Activated CD4-positive, alpha-beta T cell treated with anti-CD3 and anti-CD28 coated beads for 36 hours (primary cell): ENCODE measurements around the gene DDOST. TPM values are rescaled to one million over a fixed set of nuclear protein-coding genes. Genes with fewer than 3 reads are reported as not detected.
"Not testable (repeated sequence)": the region's sequence is repeated elsewhere in the genome, so short reads cannot be mapped to it uniquely, and the experiment has no call there.

ENCODE experiments used
- ATAC-seq: fragments of 200-7000 bp; cut with Tn5 transposase; one replicate; pipeline ENCODE4 v1.10.0; 2021; ENCODE audit warnings: mild to moderate bottlenecking, moderate library complexity
- CTCF ChIA-PET: fragments of 350-600 bp; sonication (Branson Sonifier 250); formaldehyde crosslinking; loops from one replicate; lab custom pipeline; 2021; ENCODE audit warnings: antibody characterized with exemption; lab: Charles Lee
- POLR2A ChIA-PET: fragments of 350-600 bp; sonication (Branson Sonifier 250); formaldehyde crosslinking; loops from one replicate; lab custom pipeline; 2021; ENCODE audit warnings: antibody characterized with exemption, inconsistent platforms; lab: Charles Lee
- DNase-seq: peaks from one replicate; pipeline ENCODE4 v3.0.0-alpha.2; 2020
- H3K27ac Mint-ChIP-seq: one replicate; pipeline ENCODE4 v1.8.0; 2021; ENCODE audit warnings: mixed read lengths
- H3K27me3 Mint-ChIP-seq: one replicate; pipeline ENCODE4 v1.8.0; 2021; ENCODE audit warnings: mixed read lengths
- H3K36me3 Mint-ChIP-seq: one replicate; pipeline ENCODE4 v1.8.0; 2021; ENCODE audit warnings: low read depth, mixed read lengths
- H3K4me1 Mint-ChIP-seq: one replicate; pipeline ENCODE4 v1.8.0; 2021; ENCODE audit warnings: mixed read lengths
- H3K4me3 Mint-ChIP-seq: one replicate; pipeline ENCODE4 v1.8.0; 2021; ENCODE audit warnings: mild to moderate bottlenecking, moderate library complexity, mixed read lengths
- H3K9me3 Mint-ChIP-seq: one replicate; pipeline ENCODE4 v1.8.0; 2021; ENCODE audit warnings: low read depth, mixed read lengths
- intact Hi-C, 2 experiments: fragments of 100-400 bp; cut with DNase I in 1 of 2; cut with micrococcal nuclease in 1 of 2; formaldehyde crosslinking; loops; one replicate each; pipeline versions ENCODE4 v1.14.2 to v1.15.1; 2022 to 2024; cut with DNase I, micrococcal nuclease
- total RNA-seq, 2 experiments: library from RNA; stranded (reverse); gene quantifications; one replicate each; pipeline ENCODE4 v1.2.3, GENCODE V29; 2021

The DDOST gene
- total RNA-seq, 2 experiments from 2014 or later: 112 to 136 TPM

GRCh38 chr1:20610970-20611369, 50.2 kb downstream of the DDOST start:
- Mint-ChIP-seq H3K9me3 (no peaks in the 10 kb centered on the region), H3K4me3 (no peak overlapping the region), H3K27me3 (no peaks in the 10 kb centered on the region), H3K27ac (no peak overlapping the region), H3K4me1 (no peaks in the 10 kb centered on the region), H3K36me3 (no peaks in the 10 kb centered on the region)
- ChIA-PET POLR2A (no interaction called here), CTCF (no interaction called here)
- DNase-seq: no peak
- ATAC-seq: no peak
- intact Hi-C loops: no loop called here

GRCh38 chr1:20609541-20609940, 51.6 kb downstream of the DDOST start:
- ATAC-seq (no peak), DNase-seq (no peak)
- POLR2A ChIA-PET: no interaction called here
- no peaks in the 10 kb centered on the region for H3K9me3 Mint-ChIP-seq
- H3K27ac Mint-ChIP-seq: no peak overlapping the region
- intact Hi-C loops: no loop called here
- H3K36me3 Mint-ChIP-seq: no peaks in the 10 kb centered on the region
- H3K4me1 Mint-ChIP-seq: no peaks in the 10 kb centered on the region
- CTCF ChIA-PET: interaction anchor here (0.6 to 0.7 kb wide), 3 partner anchors 23 to 358 kb away, joined by 3 read pairs; no protein-coding TSS in a partner anchor
- H3K4me3 Mint-ChIP-seq: no peak overlapping the region
- H3K27me3 Mint-ChIP-seq: no peaks in the 10 kb centered on the region

- DNase-seq, H3K4me3 Mint-ChIP-seq, intact Hi-C loops, H3K36me3 Mint-ChIP-seq, H3K27ac Mint-ChIP-seq, H3K27me3 Mint-ChIP-seq, H3K4me1 Mint-ChIP-seq, H3K9me3 Mint-ChIP-seq, ATAC-seq: not testable (repeated sequence)
- POLR2A ChIA-PET: interaction anchor here (0.7 kb wide), 1 partner anchor 242 kb away, joined by 3 read pairs; no protein-coding TSS in a partner anchor
- CTCF ChIA-PET: interaction anchor here (1.0 kb wide), 1 partner anchor 85 kb away, joined by 3 read pairs; no protein-coding TSS in a partner anchor
Measured at GRCh38 chr1:20606801-20607570, 54.2 kb downstream of the DDOST start.

- Mint-ChIP-seq H3K36me3 (no peaks in the 10 kb centered on the region), H3K27me3 (peaks cover 3% of the 10 kb centered on the region), H3K4me3 (no peak overlapping the region), H3K4me1 (no peaks in the 10 kb centered on the region), H3K9me3 (no peaks in the 10 kb centered on the region), H3K27ac (no peak overlapping the region)
- intact Hi-C loops: no loop called here
- CTCF ChIA-PET: interaction anchor here (1.4 kb wide), 1 partner anchor 30 kb away, joined by 3 read pairs; no protein-coding TSS in a partner anchor
- DNase-seq (no peak), ATAC-seq (no peak)
- POLR2A ChIA-PET: no interaction called here
Measured at GRCh38 chr1:20604678-20605077, 56.5 kb downstream of the DDOST start.

- intact Hi-C loops: no loop called here
- Mint-ChIP-seq H3K27me3 (peaks cover 3% of the 10 kb centered on the region), H3K4me3 (no peak overlapping the region), H3K36me3 (no peaks in the 10 kb centered on the region), H3K4me1 (no peaks in the 10 kb centered on the region), H3K9me3 (no peaks in the 10 kb centered on the region), H3K27ac (no peak overlapping the region)
- ATAC-seq: no peak
- ChIA-PET POLR2A (no interaction called here), CTCF (interaction anchor here (0.7 to 1.4 kb wide), 2 partner anchors 29 to 37 kb away, joined by 3 read pairs; no protein-coding TSS in a partner anchor)
- DNase-seq: no peak
Measured at GRCh38 chr1:20603504-20604464, 57.4 kb downstream of the DDOST start.

- Mint-ChIP-seq H3K9me3 (no peaks in the 10 kb centered on the region), H3K27ac (no peak overlapping the region), H3K4me1 (no peaks in the 10 kb centered on the region), H3K27me3 (peaks cover 3% of the 10 kb centered on the region), H3K36me3 (no peaks in the 10 kb centered on the region), H3K4me3 (no peak overlapping the region)
- no peak for DNase-seq
- ChIA-PET CTCF (interaction anchor here (1.4 kb wide), 1 partner anchor 28 kb away, joined by 3 read pairs; no protein-coding TSS in a partner anchor), POLR2A (no interaction called here)
- intact Hi-C loops: no loop called here
- ATAC-seq: no peak
Measured at GRCh38 chr1:20602851-20603450, 58.2 kb downstream of the DDOST start.

Other genes with a start within 250 kb of the DDOST start
- under 1 TPM; 0.48 to 0.49 TPM for gene CAMK2N1, start 175.2 kb downstream of the DDOST start, total RNA-seq
- gene MUL1, start 153.2 kb downstream of the DDOST start, total RNA-seq: 10 to 100 TPM in 1 of 2 experiments, 1 to 10 TPM in 1; 9.0 to 13.1 TPM
- gene FAM43B, start 108.8 kb downstream of the DDOST start, total RNA-seq: not detected
- gene CDA, start 72.3 kb downstream of the DDOST start, total RNA-seq: not detected
- 1 to 10 TPM; 2.5 to 3.2 TPM for gene PINK1, start 27.9 kb downstream of the DDOST start, total RNA-seq
- gene KIF17, start 56.6 kb upstream of the DDOST start, total RNA-seq: under 1 TPM in 1 of 2 experiments, not detected in 1; 0.25 TPM
- under 1 TPM; 0.32 to 0.51 TPM for gene SH2D5, start 71.3 kb upstream of the DDOST start, total RNA-seq
- gene HP1BP3, start 125.9 kb upstream of the DDOST start, total RNA-seq: 100 to 1,000 TPM; 232 to 269 TPM